Right lobe of liver (tissue), 4 donors: ENCODE results near the gene UFD1.

Experiments
- CTCF ChIP-seq, 4 donors: fragments of 200-600 bp in 3 of 4; fragments of 450-650 bp in 1 of 4; IDR thresholded peaks; one replicate each; pipeline versions ENCODE4 v1.5.1 to v1.8.0; 2016 to 2022; ENCODE audit warnings: antibody characterized with exemption in 4 of 4, mild to moderate bottlenecking in 2 of 4
- POLR2A ChIP-seq: fragments of 450-650 bp; IDR thresholded peaks from one replicate; pipeline ENCODE4 v1.6.1; 2017; ENCODE audit warnings: antibody characterized with exemption, mild to moderate bottlenecking
- donor health status: DM: no; HTN: no; CAD: no.
- donor health status: DM: no; HTN: no; CAD: no.
- donor health status: DM: no; HTN: yes; CAD: no.

- TF ChIP-seq POLR2A (no peak), CTCF (IDR thresholded peaks at IDR 0.05) (no peak)
Measured at GRCh38 chr22:19483481-19484244, 4.7 kb upstream of the UFD1 start.
